DOHH2 (cell line): ENCODE data around the gene ECHDC1.

Source experiments
- H3F3A ChIP-seq: fragments of 200-600 bp; sonication (generic), shearing (Covaris generic); 2 replicates; pipeline ENCODE4 v1.6.0; 2016; ENCODE audit warnings: antibody characterized with exemption, mild to moderate bottlenecking; ENCODE audit not compliant: control insufficient read depth, insufficient read depth
- H3K27ac ChIP-seq: fragments of 200-600 bp; sonication (generic); 2 replicates; pipeline ENCODE4 v1.5.1; 2014; ENCODE audit warnings: low read depth, mild to moderate bottlenecking, low read length, moderate library complexity
- H3K27me3 ChIP-seq: fragments of 200-600 bp; sonication (generic); 2 replicates; pipeline ENCODE4 v1.6.1; 2014; ENCODE audit warnings: mild to moderate bottlenecking, low read length, mixed read lengths; ENCODE audit not compliant: control insufficient read depth
- H3K36me3 ChIP-seq: fragments of 200-600 bp; sonication (generic); 2 replicates; pipeline ENCODE4 v1.6.1; 2014; ENCODE audit warnings: mild to moderate bottlenecking, low read length, moderate library complexity, mixed read lengths; ENCODE audit not compliant: control insufficient read depth
- H3K4me1 ChIP-seq: fragments of 200-600 bp; sonication (generic); 2 replicates; pipeline ENCODE4 v1.6.1; 2014; ENCODE audit warnings: mild to moderate bottlenecking, low read length, mixed read lengths; ENCODE audit not compliant: control insufficient read depth
- H3K4me2 ChIP-seq: fragments of 200-600 bp; sonication (generic); 2 replicates; pipeline ENCODE4 v1.6.0; 2014; ENCODE audit warnings: mild to moderate bottlenecking, low read length, moderate library complexity
- H3K4me3 ChIP-seq: fragments of 200-600 bp; sonication (generic); 2 replicates; pipeline ENCODE4 v1.5.1; 2014; ENCODE audit warnings: mild to moderate bottlenecking, low read length, mixed read lengths
- H3K79me2 ChIP-seq: fragments of 200-600 bp; sonication (generic); 2 replicates; pipeline ENCODE4 v1.6.1; 2014; ENCODE audit warnings: mild to moderate bottlenecking, low read length, mixed read lengths; ENCODE audit not compliant: control insufficient read depth
- H3K9me2 ChIP-seq: fragments of 200-600 bp; sonication (generic); replicated peaks from 2 replicates; pipeline ENCODE4 v1.6.1; 2014; ENCODE audit warnings: mild to moderate bottlenecking, low read length, mixed read lengths; ENCODE audit not compliant: control insufficient read depth
- H3K9me3 ChIP-seq: fragments of 200-600 bp; sonication (generic); 2 replicates; pipeline ENCODE4 v1.6.1; 2014; ENCODE audit warnings: antibody characterized with exemption, low read length, mixed read lengths; ENCODE audit not compliant: control insufficient read depth, insufficient read depth
- H4K20me1 ChIP-seq: fragments of 200-600 bp; sonication (generic); 2 replicates; pipeline ENCODE4 v1.6.0; 2014; ENCODE audit warnings: low read depth, mild to moderate bottlenecking, antibody characterized with exemption, low read length, moderate library complexity; ENCODE audit not compliant: control insufficient read depth, insufficient read depth
- CTCF ChIP-seq: fragments of 200-600 bp; sonication (generic); IDR thresholded peaks from one replicate; pipeline ENCODE4 v1.5.1; 2014; ENCODE audit warnings: antibody characterized with exemption, mild to moderate bottlenecking, low read depth, low read length; ENCODE audit not compliant: poor library complexity, severe bottlenecking
- EZH2phosphoT487 ChIP-seq: fragments of 200-600 bp; sonication (generic); IDR thresholded peaks from 2 replicates; pipeline ENCODE4 v1.6.1; 2017; ENCODE audit warnings: borderline replicate concordance, mild to moderate bottlenecking, antibody characterized with exemption, low read length, moderate library complexity, mixed read lengths

Gene ECHDC1

DNA sequence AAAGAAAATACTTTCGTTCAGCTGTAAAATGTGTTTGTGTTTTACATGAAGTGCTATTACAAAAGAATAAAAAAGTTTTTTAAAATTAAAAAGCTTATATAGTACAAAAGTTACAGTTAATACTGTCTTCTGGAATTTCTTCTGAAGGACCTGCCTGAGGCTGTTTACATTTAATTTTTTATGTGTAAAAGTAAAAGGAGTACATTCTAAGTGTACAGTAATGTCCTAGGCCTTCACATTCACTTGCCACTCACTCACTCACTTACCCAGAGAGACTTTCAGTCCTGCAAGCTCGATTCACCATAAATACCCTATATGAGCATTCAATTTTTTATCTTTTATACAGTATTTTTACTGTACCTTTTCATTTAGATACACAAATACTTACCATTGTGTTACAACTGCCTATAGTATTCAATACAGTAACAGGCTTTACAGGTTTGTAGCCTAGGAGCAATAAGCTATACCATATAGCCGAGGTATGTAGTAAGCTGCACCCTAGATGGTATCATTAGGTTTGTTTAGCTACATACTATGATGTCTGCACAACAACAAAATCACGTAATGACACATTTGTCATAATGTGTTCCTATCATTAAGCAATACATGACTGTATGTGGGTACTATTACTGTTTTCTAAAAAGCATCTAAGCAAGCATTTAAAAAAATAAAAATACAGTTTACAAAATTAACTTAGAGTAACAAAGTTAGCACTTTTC lies 43.7 kb downstream of the ECHDC1 start:
- Histone ChIP-seq H3F3A (peaks cover 8% of the 10 kb centered on the region; the same call in 1 of the 2 replicates), H3K4me2 (no peak overlapping the region), H3K4me1 (peaks cover 13% of the 10 kb centered on the region), H3K79me2 (peaks cover 11% of the 10 kb centered on the region), H4K20me1 (peaks cover 4% of the 10 kb centered on the region), H3K27me3 (no peaks in the 10 kb centered on the region), H3K4me3 (no peak overlapping the region), H3K36me3 (peaks cover 24% of the 10 kb centered on the region), H3K27ac (no peak overlapping the region), H3K9me3 (no peaks in the 10 kb centered on the region), H3K9me2 (no peaks in the 10 kb centered on the region)
- TF ChIP-seq EZH2phosphoT487: no peak
- no peak for TF ChIP-seq CTCF

GRCh38 chr6:127298475-127298874 lies 44.9 kb downstream of the ECHDC1 start:
- TF ChIP-seq CTCF (no peak), EZH2phosphoT487 (no peak)
- H3K27me3 ChIP-seq: no peaks in the 10 kb centered on the region
- H3K9me2 ChIP-seq: no peaks in the 10 kb centered on the region
- no peak overlapping the region for H3K27ac ChIP-seq
- H3K9me3 ChIP-seq: no peaks in the 10 kb centered on the region
- H3K4me3 ChIP-seq: no peak overlapping the region
- no peak overlapping the region for H3K4me2 ChIP-seq
- peaks cover 8% of the 10 kb centered on the region for H3K4me1 ChIP-seq
- H4K20me1 ChIP-seq: no peaks in the 10 kb centered on the region; the same call in 1 of the 2 replicates
- peaks cover 6% of the 10 kb centered on the region; the same call in 1 of the 2 replicates for H3F3A ChIP-seq
- H3K79me2 ChIP-seq: peaks cover 6% of the 10 kb centered on the region
- H3K36me3 ChIP-seq: peaks cover 22% of the 10 kb centered on the region

GRCh38 chr6:127297502-127298070 lies 45.8 kb downstream of the ECHDC1 start:
- Histone ChIP-seq H3K9me3 (no peaks in the 10 kb centered on the region), H3K4me1 (0 out of 2 replicates have a peak, but pooled peaks cover 4% of the 10 kb centered on the region), H3K27ac (no peak overlapping the region), H4K20me1 (no peaks in the 10 kb centered on the region; the same call in 1 of the 2 replicates), H3K4me2 (no peak overlapping the region), H3K9me2 (no peaks in the 10 kb centered on the region), H3K79me2 (peaks cover 6% of the 10 kb centered on the region), H3K27me3 (no peaks in the 10 kb centered on the region), H3K36me3 (peaks cover 22% of the 10 kb centered on the region), H3K4me3 (no peak overlapping the region), H3F3A (0 out of 2 replicates have a peak, but pooled peaks cover 2% of the 10 kb centered on the region)
- no peak for TF ChIP-seq CTCF
- TF ChIP-seq EZH2phosphoT487: no peak
